Islet of Langerhans (tissue), 1 donor: Measurements from ENCODE around the gene NCF4.

Source experiments
- FAIRE-seq: peaks from one replicate; lab custom pipeline; 2011; peaks lifted over from hg19 to GRCh38; lab: Jason Lieb, UNC

NCF4 gene

DNA sequence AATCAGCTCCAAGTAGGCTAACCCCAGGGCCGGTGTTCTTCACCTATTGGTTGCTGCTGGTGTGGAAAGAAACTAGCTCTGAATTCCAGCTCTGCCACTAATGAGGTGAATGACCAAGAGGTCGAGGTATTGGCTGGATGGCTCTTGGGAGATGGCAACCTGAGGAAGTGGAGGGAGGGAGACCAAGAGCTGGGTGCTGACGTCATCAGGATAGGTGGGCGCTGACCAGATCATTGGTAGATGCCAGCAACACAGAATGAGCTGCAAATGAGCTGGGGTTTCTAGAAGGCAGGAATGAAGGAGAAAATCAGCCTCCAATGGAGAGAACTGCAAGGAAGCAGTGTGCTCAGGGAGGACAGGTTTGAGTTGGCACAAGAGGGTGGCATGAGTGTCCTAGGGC, 37.9 kb downstream of the NCF4 start:
- no peak for FAIRE-seq

DNA sequence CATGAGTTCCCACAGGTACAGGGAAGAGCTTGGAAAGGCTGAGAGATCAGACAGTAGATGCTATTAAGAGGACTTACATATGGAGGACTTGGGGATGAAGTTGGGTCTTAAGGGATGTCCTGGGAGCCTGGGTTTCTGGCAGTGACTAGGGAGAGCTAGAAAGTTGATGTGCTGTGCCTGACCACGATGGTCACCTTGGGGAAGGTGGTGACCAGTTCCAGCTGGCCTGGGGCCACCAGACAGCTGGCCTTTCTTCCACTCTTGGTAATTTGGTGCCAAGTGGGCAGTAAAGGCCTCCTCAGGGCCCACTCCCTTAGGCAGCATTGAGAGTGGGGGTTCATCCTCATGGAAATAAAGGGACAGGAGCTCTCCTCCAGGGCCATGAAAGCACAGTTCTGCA, 38.7 kb downstream of the NCF4 start:
- FAIRE-seq: no peak

DNA sequence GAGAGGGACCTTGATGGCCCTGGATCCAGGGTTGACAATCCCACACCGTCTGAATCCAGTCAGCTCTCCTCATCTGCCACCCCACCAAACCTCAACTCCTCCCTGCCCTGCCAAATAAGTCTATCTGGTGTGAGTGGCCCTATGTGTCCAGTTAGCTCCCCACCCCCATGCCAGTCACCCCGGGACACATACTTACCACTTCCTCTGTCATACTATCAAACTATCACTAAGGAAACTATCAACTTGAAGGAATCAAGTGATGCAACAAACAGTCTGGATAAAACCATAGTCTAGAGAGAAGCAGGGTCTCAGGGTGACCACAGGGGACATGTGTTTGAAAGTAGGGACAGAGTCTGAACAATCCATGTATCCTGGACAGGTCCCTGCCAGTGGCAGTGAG, 39.4 kb downstream of the NCF4 start:
- no peak for FAIRE-seq

DNA sequence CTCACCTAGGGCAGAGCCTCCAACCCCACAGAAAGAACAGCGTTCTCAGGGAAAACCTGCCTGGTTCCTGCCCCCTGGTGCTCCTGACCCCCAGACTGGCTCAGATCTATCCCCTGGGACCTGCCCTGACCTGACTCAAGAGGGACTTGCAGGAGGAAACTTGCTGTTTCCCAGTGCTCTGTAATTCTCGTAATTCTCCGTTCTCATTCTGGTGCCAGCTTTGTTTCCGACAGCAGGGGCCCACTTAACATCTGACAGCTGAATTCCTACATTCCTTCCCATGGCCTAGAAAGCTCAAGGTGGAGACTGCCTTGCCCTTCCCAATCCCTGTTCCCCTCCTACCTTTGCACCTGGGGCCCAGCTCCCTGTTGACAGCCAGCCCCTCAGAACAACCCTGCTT, 40.1 kb downstream of the NCF4 start:
- FAIRE-seq: no peak

DNA sequence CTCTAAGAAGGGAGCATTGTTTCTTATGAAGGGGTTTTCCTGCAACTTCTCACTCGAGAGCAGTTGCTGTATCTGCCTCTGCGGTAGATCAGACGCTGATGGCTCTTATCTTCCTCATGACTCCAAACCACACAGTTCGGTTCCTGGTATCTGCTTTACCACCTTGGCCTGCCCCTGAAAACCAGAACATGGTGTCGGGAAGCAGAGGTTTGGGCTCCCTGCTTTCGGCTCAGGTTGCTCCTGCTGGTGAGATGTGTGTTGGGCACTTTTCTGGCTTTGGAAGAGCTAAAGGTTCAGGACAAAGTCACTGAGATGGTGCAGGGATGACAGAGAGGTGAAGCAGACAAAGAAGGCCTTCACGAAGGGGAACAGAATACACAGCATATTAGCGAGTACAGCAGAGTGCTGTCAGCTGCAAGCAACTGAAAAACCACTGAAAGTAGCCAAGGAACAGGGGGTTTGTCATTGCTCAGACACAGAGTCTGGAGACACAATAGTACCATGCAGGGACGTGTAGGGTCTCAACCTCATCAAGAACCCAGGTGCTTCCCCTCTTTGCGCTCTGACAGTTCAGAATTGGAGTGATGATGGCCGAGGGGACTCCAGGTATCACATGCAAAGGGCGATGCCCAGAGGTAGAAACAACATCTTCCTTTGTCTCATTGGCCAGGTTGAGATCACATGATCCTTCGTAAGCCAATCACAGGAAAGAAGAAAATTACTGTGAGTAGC, 40.8 kb downstream of the NCF4 start:
- no peak for FAIRE-seq

DNA sequence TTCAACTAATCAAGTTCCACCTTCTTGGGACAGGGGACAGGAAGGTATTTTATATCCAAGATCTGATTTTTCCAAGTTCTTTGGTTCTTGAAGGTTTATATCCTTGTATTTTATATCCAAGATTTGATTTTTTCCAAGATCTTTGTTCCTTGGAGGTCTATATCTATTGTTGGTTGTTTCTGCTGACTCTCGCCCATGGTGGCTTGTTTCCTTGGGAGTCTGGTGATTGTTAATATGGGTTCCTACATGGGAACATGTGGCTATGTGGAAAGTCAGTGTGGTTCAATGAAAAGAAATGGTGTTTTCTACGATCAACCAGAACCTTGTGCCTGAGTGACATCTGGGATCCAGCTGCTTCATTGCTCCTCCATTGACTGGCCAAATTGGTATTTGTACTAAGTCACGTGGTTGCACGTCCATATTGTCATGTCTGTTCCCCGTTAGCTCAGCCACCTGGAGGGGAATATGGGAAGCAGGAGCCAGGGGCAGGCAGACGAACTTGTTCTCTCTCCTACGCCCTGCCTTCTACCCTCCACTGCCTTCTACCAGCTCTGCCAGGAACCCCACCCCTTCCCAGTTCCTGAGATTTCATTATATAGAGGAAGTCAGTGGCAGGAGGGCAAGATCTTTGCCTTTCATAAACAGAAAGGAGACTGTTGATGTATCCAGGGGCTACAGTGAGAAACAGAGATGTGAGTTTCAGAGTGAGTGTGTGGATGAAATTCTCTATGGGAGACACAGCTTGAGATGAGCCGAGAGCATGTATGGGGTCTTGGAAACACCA, 41.5 kb downstream of the NCF4 start:
- no peak for FAIRE-seq

DNA sequence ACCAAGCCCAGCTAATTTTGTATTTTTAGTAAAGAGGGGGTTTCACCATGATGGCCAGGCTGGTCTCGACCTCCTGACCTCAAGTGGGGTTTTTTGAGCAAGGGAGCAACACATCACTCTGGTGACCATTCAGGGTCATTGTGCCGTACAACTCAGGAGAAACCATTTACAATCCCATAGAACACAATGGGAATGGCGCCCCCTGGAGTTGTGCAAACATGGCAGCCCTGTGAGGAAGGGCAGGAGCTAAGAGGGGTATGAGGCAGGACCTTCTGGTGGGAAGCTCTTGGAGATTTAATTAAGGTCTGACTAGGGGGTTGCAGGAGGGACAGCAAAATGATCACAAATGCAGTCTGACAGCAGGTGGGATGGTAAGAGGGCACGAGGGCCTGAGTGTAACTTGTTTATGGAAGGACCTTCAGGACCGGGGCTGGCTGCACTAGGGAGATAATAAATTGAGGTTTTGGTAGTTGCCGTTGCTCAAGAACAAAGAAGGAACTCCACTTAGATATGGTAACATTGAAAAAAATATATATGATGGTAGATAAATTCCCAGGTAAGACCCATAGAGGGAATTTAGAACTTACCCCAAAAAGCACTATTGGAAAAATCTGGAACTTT, 43.6 kb downstream of the NCF4 start:
- FAIRE-seq: no peak

DNA sequence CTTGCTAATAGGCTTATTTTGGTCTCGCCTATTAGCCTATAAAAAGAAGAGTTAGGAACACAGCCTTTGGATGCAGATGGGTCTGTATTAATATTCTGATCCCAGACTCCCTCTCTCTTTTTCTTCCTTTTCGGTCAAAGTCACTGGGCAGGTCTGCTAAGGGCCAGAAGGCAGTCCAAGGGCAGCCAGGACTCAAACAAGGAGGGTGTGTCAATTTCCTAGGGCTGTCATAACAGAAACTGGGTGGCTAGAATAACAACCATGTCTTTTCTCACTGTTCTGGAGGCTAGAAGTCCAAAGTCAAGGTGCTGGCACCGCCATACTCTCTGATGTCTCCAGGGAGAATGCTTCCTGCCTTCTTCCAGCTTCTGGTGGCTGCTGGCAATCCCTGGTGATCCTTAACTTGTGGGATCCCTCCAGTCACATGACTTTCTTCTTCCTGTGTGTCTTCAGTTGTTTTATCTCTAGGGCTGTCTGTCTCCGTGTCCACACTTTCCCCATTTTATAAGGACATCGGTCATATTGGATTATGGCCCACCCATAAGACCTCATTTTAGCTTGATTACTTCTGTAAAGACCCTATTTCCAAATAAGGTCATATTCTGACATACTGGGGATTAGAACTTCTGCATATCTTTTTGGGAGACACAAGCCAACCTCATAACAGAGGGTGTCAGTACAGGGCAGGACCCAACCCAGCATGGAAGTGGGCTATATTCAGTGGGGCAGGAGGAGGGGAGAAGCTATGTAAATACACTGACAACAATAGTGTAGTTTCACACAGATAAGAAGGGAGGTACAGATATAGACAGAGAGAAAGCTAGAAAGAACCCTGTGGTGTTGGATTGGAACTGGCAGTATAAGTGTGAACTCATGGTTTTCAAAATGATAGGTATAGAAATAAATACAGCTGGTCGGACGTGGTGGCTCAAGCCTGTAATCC, 46.7 kb downstream of the NCF4 start:
- no peak for FAIRE-seq

DNA sequence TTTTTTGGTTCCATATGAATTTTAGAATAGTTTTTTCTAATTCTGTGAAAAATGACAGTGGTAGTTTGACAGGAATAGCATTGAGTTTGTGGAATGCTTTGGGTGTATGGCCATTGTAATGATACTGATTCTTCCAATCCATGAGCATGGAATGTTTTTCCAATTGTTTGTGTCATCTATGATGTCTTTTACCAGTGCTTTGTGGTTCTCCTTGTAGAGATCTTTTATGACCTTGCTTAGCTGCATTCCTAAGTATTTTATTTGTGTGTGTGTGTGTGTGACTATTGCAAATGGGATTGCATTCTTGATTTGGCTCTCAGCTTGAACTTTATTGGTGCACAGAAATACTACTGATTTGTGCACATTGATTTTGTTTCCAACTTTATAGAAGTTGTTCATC, 49.7 kb downstream of the NCF4 start:
- no peak for FAIRE-seq

DNA sequence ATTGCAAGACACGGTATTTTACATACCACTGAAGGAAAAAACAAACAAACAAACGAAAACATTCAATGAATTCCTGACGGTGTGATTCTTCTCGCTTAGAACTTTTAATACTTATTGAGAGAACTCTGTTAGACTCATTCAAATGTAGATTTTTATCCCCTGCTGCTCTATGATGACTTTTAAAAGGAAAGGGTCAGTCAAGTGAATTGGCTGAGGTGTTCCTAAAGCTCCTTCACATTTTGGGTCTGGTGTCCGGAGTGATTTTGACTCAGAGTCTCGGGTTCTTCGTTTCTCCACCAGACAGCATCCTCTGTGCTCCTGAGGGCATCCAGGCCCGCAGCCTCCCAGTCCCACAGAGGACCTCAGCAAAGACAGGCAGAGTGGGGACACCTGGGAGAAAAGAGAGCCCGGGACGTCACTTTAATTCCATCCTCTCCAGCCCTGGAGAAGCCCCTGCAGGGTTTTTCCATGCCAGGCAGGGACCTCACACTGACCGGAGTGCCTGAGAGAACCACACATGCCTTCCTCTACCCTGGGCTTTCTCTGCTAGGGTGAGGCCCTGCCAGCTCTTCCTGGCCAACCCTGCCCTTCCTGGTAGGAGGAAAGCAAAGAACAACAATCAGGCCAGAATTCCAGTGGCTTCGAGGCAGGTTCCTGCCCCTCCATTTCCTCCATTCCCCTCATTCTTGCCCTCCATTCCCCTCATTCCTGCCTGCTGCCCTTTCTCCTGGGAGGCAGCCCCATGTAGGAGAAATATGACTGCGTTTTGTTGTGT, 51.3 kb downstream of the NCF4 start:
- FAIRE-seq: no peak

DNA sequence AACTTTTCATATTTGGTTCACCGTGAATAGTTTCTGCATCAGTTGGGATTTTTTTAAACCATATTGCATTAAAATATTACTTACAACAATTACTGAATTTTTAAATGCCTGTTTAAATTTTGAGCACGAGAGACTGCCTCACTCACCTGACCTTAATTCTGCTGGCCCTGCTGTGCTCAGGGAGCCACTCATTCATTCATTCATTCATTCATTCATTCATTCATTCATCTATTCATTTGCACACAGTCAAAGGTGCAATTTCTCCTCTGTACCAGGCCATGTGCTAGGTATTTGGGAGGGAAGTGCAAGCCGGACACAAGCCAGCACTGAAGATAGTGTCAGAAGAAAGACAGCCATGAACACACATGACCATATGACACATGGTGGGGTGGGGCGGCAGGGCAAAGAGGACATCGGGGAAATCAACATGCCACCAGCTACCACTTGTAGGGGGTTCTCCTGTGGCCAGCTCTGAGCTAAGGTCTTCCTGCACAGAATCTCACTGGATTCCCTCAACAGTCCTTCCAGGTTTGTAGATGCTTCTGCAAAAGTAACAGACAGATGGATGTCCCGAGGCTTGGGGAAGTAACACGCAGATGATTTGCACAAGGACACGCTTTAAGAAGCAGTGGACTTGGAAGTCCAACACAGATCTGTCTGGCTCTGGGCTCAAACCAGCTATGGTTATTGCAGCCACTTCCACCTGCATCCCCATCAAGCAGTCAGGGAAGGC, 52.1 kb downstream of the NCF4 start:
- no peak for FAIRE-seq

DNA sequence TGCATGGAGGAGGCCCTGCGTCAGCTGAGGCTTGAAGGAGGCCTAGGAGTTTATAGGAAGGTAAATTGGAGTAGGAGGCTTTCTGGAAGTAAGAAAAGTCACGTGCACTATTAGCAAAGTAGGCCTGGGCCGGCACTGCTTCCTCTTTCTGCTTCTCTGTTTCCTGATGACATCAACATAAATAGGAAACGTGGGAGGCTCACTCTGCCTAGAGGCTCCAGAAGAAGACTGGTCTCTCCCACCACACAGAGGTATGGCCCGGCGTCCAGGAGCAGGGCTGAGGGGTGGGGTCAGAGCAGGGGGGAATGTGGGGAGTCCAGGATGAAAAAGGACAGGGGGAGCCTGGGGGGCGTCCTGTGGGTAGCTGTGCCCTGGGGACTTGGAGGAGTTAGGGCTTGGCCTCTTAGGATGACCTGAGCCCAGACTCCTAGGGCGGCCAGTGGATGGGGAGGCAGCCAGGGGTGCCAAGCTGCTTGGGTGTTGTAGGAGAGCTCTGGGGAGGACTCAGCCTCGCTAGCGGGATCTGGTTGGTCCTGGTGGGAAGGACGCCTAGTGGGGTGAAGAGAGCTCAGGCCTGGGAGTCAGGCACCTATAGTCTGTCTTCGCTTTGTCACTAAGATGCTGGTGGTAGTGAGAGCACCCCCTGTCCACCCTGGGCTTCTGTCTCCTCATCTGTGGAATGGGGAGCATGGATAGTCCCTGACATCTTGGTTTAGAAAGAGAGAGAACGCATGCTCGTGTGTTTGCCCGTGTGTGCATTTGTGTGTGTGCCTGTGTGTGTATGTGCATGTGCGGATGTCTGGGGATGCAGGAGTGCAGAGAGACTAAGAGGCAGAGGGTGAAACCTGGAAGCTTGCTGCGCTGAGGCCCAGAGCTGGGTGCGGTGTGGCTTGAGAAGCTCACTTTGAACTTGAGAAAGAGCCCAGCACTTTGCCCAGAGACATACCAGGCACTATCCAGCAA, 52.9 kb downstream of the NCF4 start, which contains the start of gene CSF2RB:
Gene CSF2RB (plus strand): TSS at position 202 of the 963 bp plus-strand sequence. CDS start 8,580 bp downstream, outside the sequence.
- FAIRE-seq: no peak

DNA sequence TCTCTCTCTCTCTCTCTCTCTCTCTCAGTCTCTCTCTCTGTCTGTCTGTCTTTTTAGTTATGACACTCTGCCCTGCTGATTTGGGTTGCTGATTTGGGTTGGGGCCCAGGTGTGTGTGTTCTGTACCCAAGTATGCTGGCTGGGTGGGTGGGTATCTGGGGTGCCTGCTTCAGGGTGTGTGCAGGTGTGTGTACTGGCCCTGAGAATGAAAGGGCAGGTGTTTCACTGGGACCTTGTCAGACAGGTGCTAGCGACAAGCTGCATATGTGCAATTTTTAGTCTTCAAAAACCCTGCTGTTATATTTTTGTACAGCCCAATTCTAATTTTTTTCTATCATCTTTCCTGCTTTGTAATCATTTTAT, 53.6 kb downstream of the NCF4 start:
- FAIRE-seq: no peak

DNA sequence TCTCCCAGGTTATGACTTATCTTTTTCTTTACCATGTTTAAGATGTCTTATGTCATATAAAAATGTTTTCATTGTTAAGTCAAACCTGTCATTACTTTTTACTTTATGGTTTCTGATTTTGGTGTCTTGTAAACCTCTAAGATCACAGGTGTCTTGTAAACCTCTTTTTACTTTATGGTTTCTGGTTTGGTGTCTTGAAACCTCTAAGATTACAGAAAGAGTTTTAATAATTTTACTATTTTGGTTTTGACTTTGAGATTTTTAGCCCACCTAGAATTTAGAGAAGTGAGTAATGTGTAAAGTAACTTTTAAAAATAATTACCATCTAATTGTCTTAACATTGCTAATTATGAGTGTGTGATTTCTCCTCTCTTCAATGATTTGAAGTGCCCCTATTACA, 55.2 kb downstream of the NCF4 start:
- FAIRE-seq: no peak

DNA sequence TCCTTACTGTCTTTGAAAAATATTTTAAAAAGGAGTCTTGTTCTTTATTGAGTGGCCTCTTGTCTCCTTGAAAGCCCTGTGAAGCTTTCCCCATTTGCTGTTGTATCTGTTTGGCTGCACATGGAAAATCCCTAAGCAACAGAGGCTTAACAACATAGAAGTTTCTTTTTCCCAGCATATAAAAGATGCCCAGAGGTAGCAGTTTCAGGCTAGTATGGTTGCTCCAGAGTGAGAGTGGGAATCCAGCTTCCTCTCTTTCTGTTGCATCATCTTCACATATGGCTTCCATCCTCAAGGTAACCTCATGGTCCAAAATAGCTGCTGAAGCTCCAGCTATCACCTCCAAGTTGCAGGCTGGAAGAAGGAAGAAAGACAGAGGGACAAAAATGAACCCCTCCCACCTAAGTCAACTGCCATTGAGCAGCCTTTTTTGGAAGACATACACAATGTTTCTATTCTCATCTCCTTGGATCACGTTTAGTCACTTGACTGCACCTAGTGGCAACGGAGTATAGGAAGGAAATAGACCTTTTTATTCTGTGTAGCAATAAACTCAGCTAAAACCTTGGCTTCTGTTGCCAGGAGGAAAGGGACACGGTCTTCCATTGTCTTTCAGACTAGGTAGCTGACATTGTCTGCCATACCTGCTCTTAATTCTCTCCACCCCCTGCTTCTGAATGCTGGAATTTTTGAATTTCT, 57.9 kb downstream of the NCF4 start:
- FAIRE-seq: no peak

DNA sequence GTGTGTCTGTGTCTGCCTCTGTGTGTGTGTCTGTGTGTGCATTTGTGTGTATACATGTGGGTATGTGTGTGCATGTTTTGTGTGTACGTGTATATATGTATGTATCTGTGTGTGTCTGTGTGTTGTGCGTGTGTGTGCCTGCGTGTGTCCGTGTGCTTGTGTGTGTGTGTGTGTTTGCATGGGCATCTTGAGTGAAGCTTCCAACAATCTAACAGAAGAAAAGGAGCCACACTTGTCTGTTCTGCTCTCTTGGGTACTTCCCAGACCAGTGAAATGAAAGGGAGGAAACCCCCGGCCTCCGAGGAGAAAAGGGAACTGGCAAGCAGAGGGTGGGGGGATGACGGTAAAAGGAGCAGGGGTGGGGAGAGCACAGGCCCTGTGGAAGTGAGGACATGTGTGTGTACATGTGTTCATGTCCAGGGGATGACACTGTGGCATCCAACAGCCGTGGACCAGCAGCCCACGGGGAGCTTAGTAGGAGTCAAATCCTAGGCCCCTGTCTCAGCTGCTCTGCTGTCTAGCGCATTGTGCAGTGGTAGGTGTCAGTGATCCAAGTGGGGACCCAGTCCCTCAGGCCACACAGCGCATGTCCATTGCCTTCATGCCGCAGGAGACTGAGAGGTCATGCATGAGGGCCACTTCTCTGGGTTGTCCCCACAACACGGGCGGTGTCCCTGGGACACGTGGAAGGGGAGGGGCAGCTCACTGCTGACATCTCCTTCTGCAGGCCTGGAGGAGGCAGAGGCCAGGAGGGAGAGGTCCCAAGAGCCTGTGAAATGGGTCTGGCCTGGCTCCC, 60.7 kb downstream of the NCF4 start:
- no peak for FAIRE-seq

DNA sequence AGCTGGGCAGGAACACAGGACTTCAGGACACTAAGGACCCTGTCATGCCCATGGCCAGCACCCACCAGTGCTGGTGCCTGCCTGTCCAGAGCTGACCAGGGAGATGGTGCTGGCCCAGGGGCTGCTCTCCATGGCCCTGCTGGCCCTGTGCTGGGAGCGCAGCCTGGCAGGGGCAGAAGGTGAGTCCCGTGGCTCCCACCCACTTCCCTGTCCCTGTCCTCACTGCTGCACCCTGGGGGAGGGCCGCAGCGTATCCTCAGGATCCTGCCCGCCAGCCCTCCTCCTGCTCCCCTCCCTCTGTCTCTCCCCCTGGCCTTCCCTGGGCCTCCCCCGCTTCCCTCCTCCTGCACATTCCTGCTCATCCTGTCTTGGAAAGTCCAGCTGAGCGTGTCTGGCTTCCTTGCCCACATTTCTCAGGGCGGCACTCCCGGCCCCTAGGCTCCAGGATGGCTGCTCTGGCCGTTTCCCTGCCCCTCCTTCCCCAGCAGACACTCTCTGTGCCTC, 61.4 kb downstream of the NCF4 start:
- no peak for FAIRE-seq

DNA sequence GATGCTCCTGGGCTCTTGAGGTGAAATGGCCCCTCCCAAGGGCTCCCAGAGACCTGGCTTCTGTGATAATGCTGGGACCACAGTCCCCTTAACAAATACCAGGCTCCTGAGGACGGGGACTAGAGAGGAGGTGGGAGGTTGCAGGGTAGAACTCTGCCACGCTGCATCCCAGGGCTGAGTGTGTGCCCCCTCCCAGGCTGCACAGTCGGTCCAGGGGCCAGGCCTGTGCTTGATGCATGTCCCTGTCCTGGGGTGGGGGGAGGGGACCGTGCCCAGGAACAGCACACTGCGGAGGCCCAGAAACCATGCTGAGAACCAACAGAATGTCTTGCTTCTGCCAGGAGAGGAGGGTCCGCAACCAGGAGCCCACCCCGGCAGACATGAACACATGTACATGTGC, 61.9 kb downstream of the NCF4 start:
- no peak for FAIRE-seq
